Heart left ventricle (tissue), 13 donors: ENCODE data around the gene SLC7A1.

ENCODE experiments used
- POLR2A ChIP-seq, 2 donors: fragments of 450-650 bp; IDR thresholded peaks; one replicate each; pipeline ENCODE4 v1.6.1; 2017; ENCODE audit warnings: antibody characterized with exemption in 2 of 2, mild to moderate bottlenecking in 2 of 2, moderate library complexity in 2 of 2
- TF ChIP-seq, protein P1 (sequence below), 12 donors: fragments of 200-600 bp; sonication (generic) in 4 of 12; IDR thresholded peaks; one replicate each; pipeline versions ENCODE4 v1.5.0 to v1.8.0; 2018 to 2022; ENCODE audit warnings: antibody characterized with exemption in 12 of 12, mild to moderate bottlenecking in 5 of 12
- donor health status: ischemic (EF 13 %, LVEDD 7.1; RV severe dilation, severe dysfunction).
- donor health status: DM: no; HTN: yes; CAD: no.
- donor health status: DM: no; HTN: no; CAD: no.
- donor health status: ischemic (EF 25% LVEDD 6.9; RV normal size, moderate dysfunction).
- donor health status: ischemic (EF 25% LVEDD 5.7; RV mildly dilated, moderate dysfunction).
- donor health status: ischemic (EF 35%, LVEDD 5.7; RV mildly dilated, moderate dysfunction).
- donor health status: nonischemic (EF 11% LVEDD 7.7; RV severe dilation, severe dysfunction).
- donor health status: DM: yes; HTN: yes; CAD: no.
- donor health status: PGD.
- donor health status: ischemic (EF 29% LVEDD 5.4; RV normal size, mild dysfunction).
- donor health status: nonischemic (EF 23%, LVEDD 6.1; RV moderate dilation, normal function).

- TF ChIP-seq, protein P1, sequence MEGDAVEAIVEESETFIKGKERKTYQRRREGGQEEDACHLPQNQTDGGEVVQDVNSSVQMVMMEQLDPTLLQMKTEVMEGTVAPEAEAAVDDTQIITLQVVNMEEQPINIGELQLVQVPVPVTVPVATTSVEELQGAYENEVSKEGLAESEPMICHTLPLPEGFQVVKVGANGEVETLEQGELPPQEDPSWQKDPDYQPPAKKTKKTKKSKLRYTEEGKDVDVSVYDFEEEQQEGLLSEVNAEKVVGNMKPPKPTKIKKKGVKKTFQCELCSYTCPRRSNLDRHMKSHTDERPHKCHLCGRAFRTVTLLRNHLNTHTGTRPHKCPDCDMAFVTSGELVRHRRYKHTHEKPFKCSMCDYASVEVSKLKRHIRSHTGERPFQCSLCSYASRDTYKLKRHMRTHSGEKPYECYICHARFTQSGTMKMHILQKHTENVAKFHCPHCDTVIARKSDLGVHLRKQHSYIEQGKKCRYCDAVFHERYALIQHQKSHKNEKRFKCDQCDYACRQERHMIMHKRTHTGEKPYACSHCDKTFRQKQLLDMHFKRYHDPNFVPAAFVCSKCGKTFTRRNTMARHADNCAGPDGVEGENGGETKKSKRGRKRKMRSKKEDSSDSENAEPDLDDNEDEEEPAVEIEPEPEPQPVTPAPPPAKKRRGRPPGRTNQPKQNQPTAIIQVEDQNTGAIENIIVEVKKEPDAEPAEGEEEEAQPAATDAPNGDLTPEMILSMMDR (IDR thresholded peaks at IDR 0.05), result no peak
- no peak for TF ChIP-seq POLR2A (IDR thresholded peaks at IDR 0.05)
These were observed 104.2 kb downstream of the SLC7A1 start for GRCh38 chr13:29491248-29491647.
